Choroid plexus epithelial cell (primary cell): ENCODE measurements around the gene MXD1.

Experiments used
- DNase-seq: peaks from one replicate; pipeline ENCODE4 v3.0.0-alpha.2; 2010; ENCODE audit warnings: low read depth
- H3K4me3 ChIP-seq: 2 replicates; pipeline ENCODE4 v1.5.1; 2011; ENCODE audit warnings: low read depth, mild to moderate bottlenecking, control low read depth, low read length, moderate library complexity
- CTCF ChIP-seq: conservative IDR thresholded peaks from 2 replicates; pipeline ENCODE4 v1.5.1; 2011; ENCODE audit warnings: low read depth, mild to moderate bottlenecking, control low read depth, inconsistent platforms, low read length, moderate library complexity

The MXD1 gene

GRCh38 chr2:69962986-69963730 lies 48.2 kb downstream of the MXD1 start:
- TF ChIP-seq CTCF, result no peak
- H3K4me3 ChIP-seq, result no peak overlapping the region
- no peak for DNase-seq

GRCh38 chr2:69964353-69964841 lies 49.5 kb downstream of the MXD1 start:
- H3K4me3 ChIP-seq, result no peak overlapping the region
- DNase-seq, result no peak
- no peak for TF ChIP-seq CTCF

GRCh38 chr2:69965756-69966445 lies 51.0 kb downstream of the MXD1 start:
- H3K4me3 ChIP-seq, result no peak overlapping the region
- no peak for DNase-seq
- TF ChIP-seq CTCF, result no peak

- H3K4me3 ChIP-seq, result no peak overlapping the region
- TF ChIP-seq CTCF, result no peak
Observed at GRCh38 chr2:69966496-69966895, 51.6 kb downstream of the MXD1 start.

GRCh38 chr2:69968609-69969008 lies 53.7 kb downstream of the MXD1 start:
- H3K4me3 ChIP-seq, result no peak overlapping the region
- DNase-seq, result no peak
- no peak for TF ChIP-seq CTCF

More at GRCh38 chr2:69966496-69966895, 51.6 kb downstream of the MXD1 start:
- peak; percentile 37 for DNase-seq

- no peak for TF ChIP-seq CTCF
- no peak for DNase-seq
- H3K4me3 ChIP-seq, result no peak overlapping the region
Observed at GRCh38 chr2:69969126-69969983, 54.4 kb downstream of the MXD1 start.
